Neural progenitor cell (in vitro differentiated cells): Measurements from ENCODE around the gene SH2D4B. TPM values are rescaled to one million over a fixed set of nuclear protein-coding genes. Genes with fewer than 3 reads are reported as not detected.

Experiments used
- DNase-seq: peaks from one replicate; pipeline ENCODE4 v3.0.0-alpha.2; 2016; ENCODE audit warnings: low spot score
- H2AFZ ChIP-seq: fragments of 200-600 bp; sonication (generic); replicated peaks from 2 replicates; pipeline ENCODE4 v1.6.1; 2016; ENCODE audit warnings: antibody characterized with exemption
- H3F3A ChIP-seq: fragments of 200-600 bp; sonication (generic); 2 replicates; pipeline ENCODE4 v1.6.1; 2016; ENCODE audit warnings: antibody characterized with exemption, low read depth
- H3K27ac ChIP-seq: fragments of 200-600 bp; sonication (generic); 2 replicates; pipeline ENCODE4 v1.5.1; 2016; ENCODE audit warnings: mild to moderate bottlenecking
- H3K27me3 ChIP-seq: fragments of 200-600 bp; sonication (generic); 2 replicates; pipeline ENCODE4 v1.6.1; 2016; ENCODE audit warnings: mild to moderate bottlenecking, moderate library complexity
- H3K36me3 ChIP-seq: fragments of 200-600 bp; sonication (generic); 2 replicates; pipeline ENCODE4 v1.5.1; 2016
- H3K4me1 ChIP-seq: fragments of 200-600 bp; sonication (generic); 2 replicates; pipeline ENCODE4 v1.6.1; 2016; ENCODE audit warnings: mixed run types
- H3K4me2 ChIP-seq: fragments of 200-600 bp; sonication (generic); 2 replicates; pipeline ENCODE4 v1.6.1; 2016
- H3K4me3 ChIP-seq: fragments of 200-600 bp; sonication (generic); 2 replicates; pipeline ENCODE4 v1.5.1; 2016
- H3K79me2 ChIP-seq: fragments of 200-600 bp; sonication (generic); 2 replicates; pipeline ENCODE4 v1.6.1; 2016; ENCODE audit warnings: low read depth
- H3K9ac ChIP-seq: fragments of 200-600 bp; sonication (generic); 2 replicates; pipeline ENCODE4 v1.6.1; 2016
- H3K9me3 ChIP-seq: fragments of 200-600 bp; sonication (generic); 2 replicates; pipeline ENCODE4 v1.5.1; 2016; ENCODE audit warnings: low read depth
- H4K20me1 ChIP-seq: fragments of 200-600 bp; sonication (generic); 2 replicates; pipeline ENCODE4 v1.6.1; 2016; ENCODE audit warnings: low read depth
- H3K27ac Mint-ChIP-seq: 3 replicates; pipeline ENCODE4 v1.8.0; 2021; ENCODE audit warnings: mixed read lengths
- H3K27me3 Mint-ChIP-seq: 2 replicates; pipeline ENCODE4 v1.8.0; 2022; ENCODE audit warnings: low read depth, mild to moderate bottlenecking, inconsistent platforms, moderate library complexity, mixed read lengths; ENCODE audit not compliant: insufficient read depth
- H3K36me3 Mint-ChIP-seq: 3 replicates; pipeline ENCODE4 v1.8.0; 2021; ENCODE audit warnings: mixed read lengths
- H3K4me1 Mint-ChIP-seq: 3 replicates; pipeline ENCODE4 v1.8.0; 2021; ENCODE audit warnings: mixed read lengths
- H3K4me3 Mint-ChIP-seq: 3 replicates; pipeline ENCODE4 v1.8.0; 2021; ENCODE audit warnings: mild to moderate bottlenecking, moderate library complexity, mixed read lengths
- H3K9me3 Mint-ChIP-seq: 3 replicates; pipeline ENCODE4 v1.8.0; 2020; ENCODE audit warnings: mixed read lengths
- CTCF ChIP-seq: fragments of 200-600 bp; sonication (generic); IDR thresholded peaks from 2 replicates; pipeline ENCODE4 v1.5.1; 2017; ENCODE audit warnings: antibody characterized with exemption, mild to moderate bottlenecking
- EZH2 ChIP-seq: fragments of 200-600 bp; sonication (generic); IDR thresholded peaks from 2 replicates; pipeline ENCODE4 v1.6.1; 2017; ENCODE audit warnings: antibody characterized with exemption, mild to moderate bottlenecking, moderate library complexity
- EZH2phosphoT487 ChIP-seq: fragments of 200-600 bp; sonication (generic); IDR thresholded peaks from 2 replicates; pipeline ENCODE4 v1.6.1; 2017; ENCODE audit warnings: antibody characterized with exemption
- total RNA-seq: library from RNA; depleted of rRNA; stranded (reverse); fragments of >200 nt; gene quantifications from 2 replicates; pipeline ENCODE4 v1.2.3, GENCODE V29; 2015; ENCODE audit warnings: low replicate concordance

SH2D4B gene
- total RNA-seq, 1 donor from 2014 or later: 0.11 TPM

GRCh38 chr10:80581469-80581835 lies 43.8 kb downstream of the SH2D4B start:
- Mint-ChIP-seq H3K27ac (no peak overlapping the region), H3K36me3 (no peaks in the 10 kb centered on the region), H3K4me1 (peaks cover 23% of the 10 kb centered on the region), H3K4me3 (no peak overlapping the region), H3K27me3 (peaks cover 7% of the 10 kb centered on the region), H3K9me3 (peaks cover 3% of the 10 kb centered on the region)
- H3K9ac ChIP-seq: no peak overlapping the region
- H3K27ac ChIP-seq: no peak overlapping the region
- H3K4me3 ChIP-seq: no peak overlapping the region
- no peaks in the 10 kb centered on the region for H3K79me2 ChIP-seq
- H3K27me3 ChIP-seq: no peaks in the 10 kb centered on the region
- H3K4me1 ChIP-seq: no peaks in the 10 kb centered on the region
- no peaks in the 10 kb centered on the region for H4K20me1 ChIP-seq
- DNase-seq: no peak
- no peak for TF ChIP-seq EZH2phosphoT487
- no peak for TF ChIP-seq EZH2
- no peak for TF ChIP-seq CTCF
- H2AFZ ChIP-seq: no peak overlapping the region
- H3F3A ChIP-seq: no peaks in the 10 kb centered on the region
- no peaks in the 10 kb centered on the region for H3K9me3 ChIP-seq
- H3K36me3 ChIP-seq: no peaks in the 10 kb centered on the region
- H3K4me2 ChIP-seq: no peak overlapping the region

GRCh38 chr10:80582286-80582960 lies 44.7 kb downstream of the SH2D4B start:
- H3K27me3 ChIP-seq: no peaks in the 10 kb centered on the region

GRCh38 chr10:80583685-80584084 lies 46.0 kb downstream of the SH2D4B start:
- Mint-ChIP-seq H3K27me3 (peaks cover 8% of the 10 kb centered on the region), H3K9me3 (peaks cover 8% of the 10 kb centered on the region), H3K4me3 (no peak overlapping the region), H3K4me1 (peaks cover 26% of the 10 kb centered on the region), H3K36me3 (peaks cover 3% of the 10 kb centered on the region), H3K27ac (no peak overlapping the region)
- Histone ChIP-seq H3K27ac (no peak overlapping the region), H2AFZ (no peak overlapping the region), H3K9me3 (no peaks in the 10 kb centered on the region), H4K20me1 (no peaks in the 10 kb centered on the region), H3K4me3 (no peak overlapping the region), H3K4me2 (no peak overlapping the region), H3F3A (no peaks in the 10 kb centered on the region), H3K9ac (no peak overlapping the region), H3K79me2 (no peaks in the 10 kb centered on the region), H3K4me1 (no peaks in the 10 kb centered on the region), H3K36me3 (no peaks in the 10 kb centered on the region), H3K27me3 (no peaks in the 10 kb centered on the region)
- TF ChIP-seq CTCF (no peak), EZH2phosphoT487 (no peak), EZH2 (no peak)
- DNase-seq: no peak

More at GRCh38 chr10:80582286-80582960, 44.7 kb downstream of the SH2D4B start:
- H3K79me2 ChIP-seq: no peaks in the 10 kb centered on the region
- peak overlapping the region; percentile 37 for H3K27ac Mint-ChIP-seq
- no peaks in the 10 kb centered on the region for H3K36me3 ChIP-seq
- no peaks in the 10 kb centered on the region for H3K9me3 ChIP-seq
- H3K4me3 Mint-ChIP-seq: no peak overlapping the region
- peaks cover 3% of the 10 kb centered on the region for H3K9me3 Mint-ChIP-seq
- no peak overlapping the region for H3K4me2 ChIP-seq
- no peaks in the 10 kb centered on the region for H4K20me1 ChIP-seq
- no peak overlapping the region for H3K27ac ChIP-seq
- no peak for DNase-seq
- no peak overlapping the region for H3K4me3 ChIP-seq
- TF ChIP-seq EZH2 (no peak), EZH2phosphoT487 (no peak), CTCF (no peak)
- H2AFZ ChIP-seq: no peak overlapping the region
- H3K9ac ChIP-seq: no peak overlapping the region
- H3K4me1 Mint-ChIP-seq: peaks cover 26% of the 10 kb centered on the region
- no peaks in the 10 kb centered on the region for H3F3A ChIP-seq
- H3K4me1 ChIP-seq: no peaks in the 10 kb centered on the region
- H3K36me3 Mint-ChIP-seq: peaks cover 3% of the 10 kb centered on the region
- H3K27me3 Mint-ChIP-seq: peaks cover 8% of the 10 kb centered on the region
